GM19240 (cell line): Measurements from ENCODE around the gene MAP7.

ENCODE experiments used
- DNase-seq: peaks from one replicate; pipeline ENCODE4 v3.0.0; 2011; ENCODE audit warnings: low spot score; ENCODE audit not compliant: insufficient read length

MAP7 gene

DNA sequence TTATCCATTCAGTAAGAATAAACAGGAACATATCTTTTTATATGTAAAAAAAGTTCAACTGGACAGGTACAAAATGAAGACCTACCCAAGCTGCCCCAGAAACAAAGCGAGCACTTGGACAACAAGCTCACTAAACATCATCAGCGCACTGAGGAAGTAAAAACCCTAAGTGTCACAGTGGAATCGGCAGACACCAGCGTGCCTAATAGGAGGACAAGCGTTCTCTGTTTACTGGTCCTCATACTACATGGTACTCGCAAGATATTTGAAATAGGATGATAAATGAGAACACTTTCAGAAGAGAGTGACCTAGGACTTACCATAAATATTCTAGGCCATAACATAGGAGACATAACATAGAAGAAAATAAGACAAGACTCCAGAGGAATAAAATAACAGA lies 18.2 kb downstream of the MAP7 start:
- no peak for DNase-seq

DNA sequence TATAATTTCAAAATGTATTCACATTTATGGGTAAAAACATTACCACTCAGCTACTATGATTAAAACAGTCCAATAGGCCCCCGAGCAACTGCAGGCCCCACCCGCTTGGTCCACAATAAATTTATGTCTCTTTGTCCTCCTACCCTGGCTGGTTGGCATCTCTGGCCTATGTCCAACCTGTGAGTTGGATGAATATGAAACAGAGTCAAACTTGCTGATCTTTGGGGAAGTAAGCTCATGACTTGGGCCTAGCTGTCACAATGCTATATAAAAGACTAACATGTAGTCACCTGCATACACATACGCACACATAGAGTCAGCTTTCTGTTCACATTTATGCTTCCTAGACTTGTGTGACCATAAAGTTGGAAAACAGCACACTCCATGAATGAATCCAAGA lies 20.5 kb downstream of the MAP7 start:
- DNase-seq = no peak

DNA sequence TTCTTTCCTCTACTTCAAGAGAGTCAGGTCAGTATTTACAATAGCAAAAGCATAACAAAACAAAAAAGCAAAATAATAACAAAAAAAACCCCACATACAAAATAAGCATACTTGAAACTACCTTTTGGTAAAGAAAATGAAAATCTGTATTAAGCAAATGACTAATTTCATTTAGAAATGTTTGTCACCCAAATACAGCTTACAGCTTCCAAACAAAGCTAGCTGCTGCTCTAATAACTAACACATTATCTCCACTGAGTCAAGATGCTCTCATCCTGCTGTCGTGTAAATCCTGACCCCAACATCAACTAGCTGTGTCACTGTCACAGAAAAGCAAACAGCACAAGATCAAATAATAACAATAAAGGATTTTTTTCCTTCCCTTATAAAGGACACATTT lies 21.7 kb downstream of the MAP7 start:
- no peak for DNase-seq

DNA sequence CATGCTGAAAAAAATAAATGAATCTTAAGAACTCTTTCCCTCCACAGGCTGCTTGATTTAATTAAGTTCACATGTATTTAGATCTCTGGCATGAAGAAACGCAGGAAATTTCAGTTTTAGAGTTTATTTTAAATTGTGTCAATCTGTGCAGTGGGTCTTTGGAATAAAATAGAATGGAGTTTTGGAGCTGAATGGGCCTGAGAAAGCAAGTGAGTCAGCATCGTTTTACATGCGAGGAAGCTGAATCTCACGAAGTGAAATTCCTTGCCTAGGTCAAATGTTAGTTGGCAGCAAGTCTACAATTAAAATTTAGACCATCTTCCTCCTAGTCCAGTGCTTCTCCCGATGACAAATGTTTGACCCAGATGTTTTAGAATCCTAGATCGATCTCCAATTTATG lies 22.4 kb downstream of the MAP7 start:
- no peak for DNase-seq

DNA sequence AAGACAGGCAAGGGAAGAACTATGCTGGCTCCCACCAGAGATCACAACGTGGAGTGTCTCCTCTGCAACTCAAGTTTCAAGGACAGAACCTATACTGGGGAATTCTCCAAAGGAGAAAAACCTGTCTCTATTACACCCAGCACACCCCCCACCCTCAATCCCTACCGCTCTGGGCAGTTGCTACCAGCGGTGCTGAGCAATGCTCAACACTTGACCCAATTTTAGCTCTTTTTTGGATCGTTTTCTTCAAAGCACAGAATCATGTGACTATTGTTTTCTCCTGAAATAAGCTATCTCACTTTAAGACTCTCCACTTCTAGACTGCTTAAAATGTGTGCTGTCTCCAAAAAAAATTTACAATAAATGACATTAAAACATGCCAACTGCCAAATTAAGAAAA lies 23.3 kb downstream of the MAP7 start:
- DNase-seq = no peak

DNA sequence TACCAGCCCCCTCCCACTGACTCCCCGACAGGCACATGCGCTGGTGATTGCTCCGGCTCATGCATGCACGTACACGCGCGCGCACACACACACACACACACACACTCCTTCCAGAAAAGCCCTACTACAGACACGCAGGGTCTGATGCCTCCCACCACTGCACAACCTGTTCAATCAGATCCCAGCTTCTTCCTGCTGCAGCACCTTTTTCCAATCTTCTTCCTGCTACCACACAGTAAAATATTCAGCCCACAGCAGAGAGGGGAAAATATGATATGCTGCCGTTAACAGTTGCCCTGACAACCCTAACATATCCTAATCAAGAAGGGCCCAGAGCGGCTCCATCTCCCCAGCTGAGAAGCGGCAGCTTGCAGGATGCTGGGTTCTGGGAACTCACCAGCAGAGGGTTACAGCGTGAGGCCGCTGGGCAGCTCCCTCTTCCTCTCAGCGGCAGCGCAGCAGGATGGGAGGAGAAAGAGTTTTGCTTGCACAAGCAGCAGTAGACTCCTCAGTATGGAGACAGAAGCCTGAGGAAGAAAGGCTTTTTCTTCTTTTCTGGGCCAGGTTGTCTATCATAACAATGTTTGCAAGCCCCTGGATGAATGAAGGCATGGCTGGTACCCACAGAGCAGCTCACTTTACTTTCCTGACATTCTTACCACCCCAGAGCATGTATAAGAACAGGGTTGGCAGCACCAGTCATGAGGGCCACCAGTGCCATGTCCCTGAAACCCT lies 23.9 kb downstream of the MAP7 start:
- DNase-seq = no peak

DNA sequence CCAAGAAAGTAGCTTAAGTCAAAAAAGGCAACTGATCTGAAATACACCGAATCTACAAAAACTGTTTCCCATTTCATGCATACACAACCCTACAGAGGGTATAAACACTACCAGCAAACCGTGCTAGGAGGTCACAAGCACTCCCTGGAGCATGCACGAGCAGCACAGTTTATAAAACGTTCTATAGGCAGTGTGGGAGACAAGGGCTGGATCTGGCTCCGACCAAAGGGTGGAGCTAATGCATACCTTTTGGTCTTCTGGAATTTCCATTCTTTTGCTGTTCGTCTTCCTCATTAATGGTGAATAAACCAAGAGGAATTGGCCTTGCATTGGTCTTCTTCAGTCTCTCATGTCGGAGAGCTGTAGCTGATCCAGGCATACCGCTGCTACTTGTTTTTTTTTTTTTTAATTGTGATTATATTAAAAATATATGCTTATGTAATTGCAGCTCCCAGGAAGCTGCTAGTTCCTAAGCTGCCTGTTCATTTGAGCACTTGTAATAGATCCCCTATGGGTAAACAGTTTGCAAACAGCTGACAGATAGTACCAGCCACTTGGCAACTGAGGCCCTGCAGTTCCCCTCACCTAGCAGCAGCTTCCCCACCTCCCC lies 24.5 kb downstream of the MAP7 start:
- DNase-seq = no peak

DNA sequence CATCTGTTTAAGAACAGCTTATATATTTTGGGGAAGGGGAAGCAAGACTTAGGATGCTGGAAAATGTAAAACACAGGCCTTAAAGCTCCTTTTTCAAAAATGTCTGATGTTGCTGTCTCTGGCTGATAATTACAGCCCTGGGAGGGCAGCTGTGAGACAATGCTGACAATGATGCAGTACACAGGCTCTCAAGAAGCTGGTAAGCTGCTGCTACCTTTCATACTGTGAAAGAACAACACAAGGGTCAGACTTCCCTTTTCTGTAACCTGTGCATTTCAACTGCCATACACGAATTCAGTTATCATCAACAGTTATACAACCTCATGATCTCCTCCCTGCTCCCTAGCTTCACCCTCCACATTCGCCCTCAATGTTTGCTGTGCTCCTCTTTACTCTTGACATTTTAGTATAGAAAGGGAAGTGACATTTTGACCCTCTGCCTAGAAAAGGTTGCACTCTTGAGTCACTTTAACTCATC lies 25.2 kb downstream of the MAP7 start:
- no peak for DNase-seq

DNA sequence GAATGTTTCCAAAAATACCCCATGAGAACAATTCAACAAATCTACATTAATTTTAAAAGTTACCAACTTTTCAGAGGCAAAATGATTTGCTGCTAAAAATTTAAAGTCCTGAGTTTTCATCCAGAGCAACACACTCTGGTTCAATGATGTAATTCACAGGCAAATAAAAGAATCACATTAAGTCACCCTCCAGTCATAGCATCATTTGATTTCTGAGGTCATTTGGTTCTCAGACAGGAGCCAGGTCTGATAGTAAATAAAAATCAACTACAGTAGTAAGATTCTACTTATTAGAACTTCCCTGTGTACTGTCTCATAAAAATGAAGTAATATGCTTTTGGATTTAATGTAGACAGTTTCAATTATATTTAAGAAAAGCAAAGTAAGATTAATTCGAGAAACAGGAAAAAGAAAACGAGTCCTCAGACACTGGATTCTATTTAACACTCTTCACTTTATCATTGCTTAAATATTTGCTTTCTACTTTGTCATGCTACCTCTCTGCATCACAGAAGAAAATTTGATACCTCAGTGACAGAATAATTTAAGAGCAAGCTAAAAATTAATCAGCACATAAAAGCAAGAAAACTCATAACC lies 25.8 kb downstream of the MAP7 start:
- DNase-seq = no peak

DNA sequence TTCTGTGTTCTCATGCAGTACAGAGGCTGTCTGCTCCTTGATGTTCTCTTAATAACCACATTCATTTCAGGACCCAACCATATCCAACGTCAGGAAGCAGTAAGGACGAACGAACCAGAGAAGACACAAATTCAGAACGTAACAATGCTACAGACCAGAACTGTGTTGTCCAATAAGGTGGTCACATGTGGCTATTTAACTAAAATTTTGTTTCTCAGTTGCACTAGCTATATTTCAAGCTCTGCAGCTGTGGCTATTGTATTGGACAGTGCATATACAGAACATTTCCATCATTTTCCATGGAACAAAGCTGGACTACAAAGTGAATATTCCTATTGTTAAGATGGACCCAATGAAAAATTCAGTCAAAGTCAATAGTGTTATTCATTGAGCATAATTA lies 27.0 kb downstream of the MAP7 start:
- no peak for DNase-seq

DNA sequence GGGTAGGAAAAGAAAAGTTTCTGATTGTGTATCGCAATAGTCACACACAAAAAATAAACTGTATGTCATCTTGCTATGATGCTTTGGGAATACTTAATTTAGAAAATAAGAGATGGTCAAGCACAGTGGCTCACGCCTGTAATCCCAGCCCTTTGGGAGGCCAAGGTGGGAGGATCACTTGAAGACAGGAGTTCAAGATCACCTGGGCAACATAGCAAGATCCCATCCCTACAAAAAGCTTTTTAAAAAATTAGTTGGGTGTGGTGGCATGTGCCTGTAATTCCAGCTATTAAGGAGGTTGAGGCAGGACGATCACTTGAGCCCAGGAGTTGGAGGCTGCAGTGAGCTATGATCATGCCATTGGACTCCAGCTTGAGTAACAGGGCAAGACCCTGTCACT lies 27.6 kb downstream of the MAP7 start:
- DNase-seq = no peak

DNA sequence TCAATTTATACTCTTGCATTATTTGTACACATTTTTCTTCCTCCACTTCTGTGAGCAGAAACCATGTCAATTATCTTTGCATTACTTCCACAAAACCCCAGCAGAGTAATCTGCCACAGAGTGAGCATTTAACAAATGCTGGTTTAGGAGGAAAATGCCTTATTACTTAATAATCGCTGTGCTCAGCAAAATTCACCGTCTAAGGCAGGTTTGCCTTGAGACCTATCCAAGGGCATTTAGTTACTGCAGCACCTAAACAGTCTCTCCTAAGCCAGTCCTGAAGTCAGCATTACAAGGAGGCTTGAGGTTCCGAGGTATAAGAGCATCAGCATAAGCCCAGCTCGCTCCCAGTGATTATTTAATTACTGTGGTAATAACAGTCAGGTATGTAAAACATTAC lies 28.3 kb downstream of the MAP7 start:
- DNase-seq = no peak

DNA sequence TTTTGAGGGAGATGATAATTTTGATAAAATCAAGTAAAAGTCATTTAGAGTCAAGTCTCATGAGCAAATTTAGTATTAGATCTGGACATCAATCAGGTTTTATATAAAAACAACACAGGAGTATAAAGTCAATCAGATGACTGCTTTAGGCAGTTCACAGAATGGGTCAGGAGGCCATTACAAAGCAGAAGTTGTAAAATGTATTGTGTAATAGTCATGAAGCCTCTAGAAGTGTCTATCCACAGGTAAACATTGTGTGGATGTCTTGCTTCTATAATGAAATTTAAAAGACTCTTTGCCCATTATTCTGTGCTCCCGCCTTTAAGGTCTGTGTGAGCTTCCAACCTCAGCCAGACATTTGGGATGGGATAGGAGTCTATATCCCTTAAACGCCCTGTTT lies 28.8 kb downstream of the MAP7 start:
- no peak for DNase-seq

DNA sequence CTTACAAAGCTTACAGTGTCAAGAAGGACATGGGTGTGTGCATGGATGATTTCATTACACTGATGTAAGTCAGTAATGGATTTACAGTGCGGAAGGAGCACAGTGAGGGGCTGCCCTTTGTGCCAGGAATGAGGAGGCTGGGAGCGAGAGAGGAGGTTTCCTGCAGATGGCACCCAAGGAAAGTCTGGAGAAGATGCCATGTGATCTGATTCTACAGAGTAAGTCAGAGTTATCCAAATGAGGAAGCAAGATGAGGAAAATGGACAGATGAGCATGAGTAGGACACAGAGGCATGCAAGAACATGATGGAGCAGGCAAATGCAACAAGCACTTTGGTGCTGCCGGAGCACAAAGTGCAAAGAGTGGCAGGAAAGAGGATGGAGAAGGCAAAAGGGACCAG lies 29.7 kb downstream of the MAP7 start:
- no peak for DNase-seq

DNA sequence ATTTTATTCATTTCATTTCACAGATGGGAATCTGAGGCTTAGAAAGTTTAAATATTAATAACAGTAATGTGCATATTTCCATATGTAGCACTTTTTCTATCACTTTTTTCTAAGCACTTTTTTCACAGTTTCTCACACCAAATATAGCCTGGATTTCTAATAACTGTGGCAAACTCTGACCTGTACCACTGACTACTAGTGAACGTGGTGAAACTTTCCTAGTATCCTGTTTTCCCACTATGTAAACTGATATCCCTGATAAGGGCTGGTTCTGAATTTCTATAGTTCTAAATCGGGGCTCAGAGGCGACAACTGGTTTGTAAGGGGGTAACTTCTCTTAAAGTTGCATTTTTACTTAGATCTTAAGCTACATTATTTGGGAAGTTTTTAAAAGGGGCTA lies 32.6 kb downstream of the MAP7 start:
- no peak for DNase-seq

DNA sequence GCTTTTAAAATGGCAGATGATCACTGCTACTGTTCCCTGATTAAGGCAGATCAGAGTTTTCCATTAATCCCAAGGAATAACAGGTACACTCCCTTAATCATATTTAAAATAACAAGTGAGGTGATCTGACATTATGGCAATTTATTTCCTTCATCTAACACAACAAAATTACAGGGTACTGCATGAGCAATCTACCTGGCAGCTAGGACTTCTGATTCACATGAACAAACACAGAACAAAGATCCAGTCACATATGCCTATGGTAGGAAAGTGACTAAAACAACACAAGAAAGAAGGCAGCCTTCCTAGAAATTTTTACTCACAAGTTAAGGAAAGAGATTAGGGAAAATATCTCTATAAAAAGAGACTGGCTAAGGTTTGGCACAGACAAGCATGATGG lies 33.2 kb downstream of the MAP7 start:
- no peak for DNase-seq

DNA sequence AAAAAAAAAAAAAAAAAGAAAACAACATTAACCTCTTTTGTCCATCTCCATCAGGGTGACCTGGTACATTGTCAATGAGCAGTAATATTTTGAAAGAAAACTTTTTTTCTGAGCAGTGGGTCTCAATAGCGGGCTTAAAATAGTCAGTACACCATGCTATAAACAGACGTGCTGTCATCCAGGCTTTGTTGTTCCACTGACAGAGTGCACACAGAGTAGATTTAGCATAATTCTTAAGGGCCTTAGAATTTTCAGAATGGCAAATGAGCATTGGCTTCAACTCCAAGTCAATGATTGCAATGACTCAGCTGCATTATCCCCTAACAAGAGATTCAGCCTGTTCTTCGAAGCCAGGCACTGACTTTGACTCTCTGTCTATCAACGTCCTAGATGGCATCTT lies 35.6 kb downstream of the MAP7 start:
- no peak for DNase-seq

DNA sequence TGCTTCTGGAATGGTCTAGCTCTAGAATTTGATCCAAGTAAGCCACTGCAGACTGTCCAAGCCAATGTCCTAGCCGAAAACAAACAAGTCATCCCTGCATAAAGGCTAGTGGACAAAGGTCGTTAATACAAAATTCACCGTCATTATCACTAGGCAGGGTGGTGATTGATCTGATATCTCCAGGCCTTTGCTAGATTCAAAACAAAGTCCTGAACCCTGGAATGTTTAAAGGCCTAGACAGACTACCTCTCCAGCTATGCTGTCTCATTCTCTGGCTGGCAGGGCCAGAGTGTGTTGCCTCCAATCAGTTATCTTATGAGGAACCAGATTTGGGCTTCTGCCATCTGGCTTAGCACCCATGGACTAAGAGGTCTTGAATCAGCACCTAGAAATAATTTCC lies 38.3 kb downstream of the MAP7 start:
- DNase-seq = no peak

DNA sequence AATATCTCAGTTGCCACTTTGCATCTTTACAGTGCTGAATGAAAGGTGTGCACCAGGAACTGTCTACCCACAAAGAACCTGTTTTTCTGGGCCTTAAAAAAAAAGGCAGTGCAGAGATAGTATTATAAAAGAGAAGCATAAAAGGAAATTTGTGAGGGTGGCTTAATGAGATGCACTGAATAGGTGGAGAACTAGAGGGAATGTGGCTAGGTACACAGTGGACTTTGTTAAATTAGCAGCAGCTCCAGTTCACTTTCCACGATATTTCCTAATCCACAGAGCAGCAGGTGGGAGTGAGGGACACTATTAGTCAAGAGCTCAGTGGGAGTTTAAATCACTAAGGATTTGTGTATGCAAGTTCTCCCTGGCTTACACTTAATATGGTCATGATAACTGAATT lies 38.8 kb downstream of the MAP7 start:
- DNase-seq = no peak

DNA sequence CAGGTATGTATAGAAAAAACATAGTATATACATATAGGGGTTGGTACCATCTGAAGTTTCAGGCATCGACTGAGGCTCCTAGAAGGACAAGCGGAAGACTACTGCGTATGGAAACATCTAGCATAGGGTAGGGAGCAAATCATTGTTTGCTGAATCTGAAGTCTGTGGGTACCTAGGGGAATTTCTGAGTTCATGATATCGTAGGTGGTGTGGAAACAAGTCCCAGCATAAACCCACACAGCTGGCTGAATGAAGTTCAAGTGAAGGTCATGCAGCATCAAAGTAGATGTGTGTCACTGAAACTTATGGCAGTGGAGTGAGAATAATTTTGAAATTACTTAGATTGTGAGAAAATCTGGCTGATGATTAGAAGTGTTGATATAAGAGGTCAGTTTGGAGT lies 39.4 kb downstream of the MAP7 start:
- DNase-seq = no peak

DNA sequence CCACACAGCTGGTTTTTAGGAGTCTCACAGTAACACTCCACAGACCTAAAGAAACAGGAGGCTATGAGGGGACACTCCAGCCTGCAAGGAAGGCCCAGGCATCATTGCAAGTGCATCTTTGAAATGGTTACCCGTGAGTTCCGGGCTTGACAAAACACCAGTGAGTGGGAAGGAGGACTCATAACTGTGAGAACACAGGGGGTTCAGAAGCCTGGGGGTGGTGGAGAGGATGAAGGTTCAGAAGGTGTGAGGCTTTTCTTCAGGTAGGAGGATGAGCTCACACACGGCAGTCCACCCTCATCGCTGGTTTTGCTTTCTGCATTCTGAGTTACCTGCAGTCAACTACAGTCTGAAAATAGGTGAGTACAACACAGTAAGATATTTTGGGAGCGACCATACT lies 39.9 kb downstream of the MAP7 start:
- no peak for DNase-seq

DNA sequence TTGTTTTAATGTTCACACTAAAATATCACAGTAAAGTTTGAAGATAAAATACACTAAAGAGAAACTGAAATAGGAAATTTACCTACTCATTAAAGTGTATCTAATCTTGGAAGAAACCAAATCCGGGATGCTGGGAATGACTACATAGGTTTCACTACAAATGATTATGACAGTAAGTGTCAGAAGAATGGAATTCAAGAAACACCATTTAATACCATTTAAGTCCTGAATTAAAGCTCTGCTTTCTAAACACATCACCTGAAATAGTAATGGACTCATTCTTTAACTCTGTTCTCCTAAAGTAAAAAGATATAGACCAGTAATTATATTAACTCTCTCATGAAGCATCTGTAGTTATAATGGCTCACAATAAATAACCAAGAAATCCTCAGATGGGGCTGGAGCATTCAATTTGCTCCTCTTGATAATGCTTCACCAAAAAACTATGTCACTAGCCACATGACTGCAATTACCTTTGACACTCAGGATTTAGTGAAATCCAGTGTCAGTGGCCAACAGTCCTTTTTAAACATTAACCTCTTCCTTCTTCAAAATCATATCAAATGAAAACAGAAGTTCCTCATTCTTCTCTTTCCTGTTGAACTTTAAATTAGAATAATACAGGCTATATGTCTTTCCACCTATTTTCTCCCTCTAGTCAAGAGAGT lies 41.4 kb downstream of the MAP7 start:
- no peak for DNase-seq
